NCI-H510A treated with DMSO at 0.1 percent for 48 hours (cell line): ENCODE results near the gene LEP.
A peak's percentile ranks its signal among the peaks of the same experiment; 100 is the strongest.

Experiments used
- DNase-seq: peaks from one replicate; lab custom pipeline; 2025; lab: John Stamatoyannopoulos, UW

Gene LEP

DNA sequence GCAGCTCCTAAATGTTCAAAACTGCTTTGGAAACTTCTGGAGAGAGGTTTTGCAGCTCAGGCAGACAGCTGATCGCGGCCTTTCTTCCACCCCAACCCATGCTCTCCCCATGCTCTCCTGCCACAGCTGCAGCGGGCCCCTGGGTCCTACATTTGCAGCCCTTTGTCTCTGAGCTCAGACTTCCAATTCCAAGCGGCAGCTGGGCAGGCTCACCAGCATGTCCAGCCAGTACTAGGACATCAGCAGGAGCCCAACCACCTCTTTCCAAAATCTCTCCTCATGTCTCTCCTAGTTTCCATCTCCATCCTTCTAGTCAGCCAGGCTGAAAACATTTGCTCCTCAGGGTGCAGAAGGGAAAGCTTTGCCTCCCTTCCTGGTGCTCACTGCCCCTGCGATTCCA lies 6.0 kb downstream of the LEP start:
- DNase-seq: no peak

DNA sequence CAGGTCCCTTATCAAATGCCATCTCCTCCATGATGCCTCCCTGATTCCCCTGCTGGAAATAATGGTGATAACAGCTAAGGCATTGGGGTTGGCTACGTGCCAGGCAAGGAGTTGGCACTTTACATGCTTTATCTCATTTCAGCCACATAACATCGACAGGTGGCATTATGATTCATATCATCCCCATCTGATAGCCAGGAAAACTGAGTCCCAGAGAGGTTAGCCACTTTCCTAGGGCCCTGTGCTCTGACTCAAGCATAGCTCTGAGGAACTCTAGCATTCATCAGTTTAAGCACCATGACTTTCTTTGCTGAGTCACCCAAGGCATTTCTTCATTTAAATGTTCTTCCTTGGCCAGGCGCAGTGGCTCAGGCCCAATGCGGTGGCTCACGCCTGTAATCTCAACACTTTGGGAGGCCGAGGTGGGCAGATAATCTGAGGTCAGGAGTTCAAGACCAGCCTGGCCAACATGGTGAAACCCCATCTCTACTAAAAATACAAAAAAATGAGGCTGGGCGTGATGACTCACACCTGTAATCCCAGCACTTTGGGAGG lies 6.6 kb downstream of the LEP start:
- no peak for DNase-seq

DNA sequence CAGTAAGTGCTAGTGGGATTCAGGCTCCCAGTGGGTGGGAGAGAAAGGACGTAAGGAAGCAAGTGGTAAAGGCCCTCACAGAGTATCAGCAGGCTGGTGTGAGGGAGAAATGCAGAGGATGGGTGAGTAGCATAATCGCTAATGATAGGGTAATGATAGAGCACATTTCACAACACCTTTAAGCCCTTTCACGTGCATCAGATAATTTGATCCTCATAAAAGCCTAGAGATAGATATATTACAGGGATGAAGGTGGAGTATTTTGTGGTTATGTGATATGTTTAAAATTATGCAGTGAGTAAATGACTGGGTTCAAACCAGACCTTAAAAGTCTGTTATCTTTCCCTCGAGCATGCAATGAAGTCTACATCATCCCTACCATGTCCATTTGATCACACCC lies 10.3 kb downstream of the LEP start:
- no peak for DNase-seq

DNA sequence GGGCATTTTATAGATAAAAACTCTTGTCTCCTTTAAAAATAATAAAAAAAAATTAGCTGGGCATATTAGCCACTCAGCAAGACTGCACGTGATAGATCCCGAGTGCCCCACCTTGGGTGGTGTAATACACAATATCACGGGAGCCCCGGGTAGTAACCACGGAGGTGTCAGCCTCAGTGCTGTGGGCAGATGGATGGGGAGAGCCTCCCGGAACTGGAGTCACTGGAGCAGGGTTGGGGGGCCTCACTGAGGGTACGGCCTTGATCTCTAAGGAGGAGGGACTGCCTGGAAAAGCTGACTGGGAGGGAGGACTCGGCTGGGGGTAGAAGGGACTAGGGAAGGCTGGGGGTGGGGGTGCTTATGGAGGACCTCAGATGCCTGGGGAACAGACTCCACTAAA lies 12.6 kb downstream of the LEP start:
- no peak for DNase-seq

DNA sequence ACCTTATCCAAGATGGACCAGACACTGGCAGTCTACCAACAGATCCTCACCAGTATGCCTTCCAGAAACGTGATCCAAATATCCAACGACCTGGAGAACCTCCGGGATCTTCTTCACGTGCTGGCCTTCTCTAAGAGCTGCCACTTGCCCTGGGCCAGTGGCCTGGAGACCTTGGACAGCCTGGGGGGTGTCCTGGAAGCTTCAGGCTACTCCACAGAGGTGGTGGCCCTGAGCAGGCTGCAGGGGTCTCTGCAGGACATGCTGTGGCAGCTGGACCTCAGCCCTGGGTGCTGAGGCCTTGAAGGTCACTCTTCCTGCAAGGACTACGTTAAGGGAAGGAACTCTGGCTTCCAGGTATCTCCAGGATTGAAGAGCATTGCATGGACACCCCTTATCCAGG lies 13.4 kb downstream of the LEP start:
- DNase-seq: no peak

DNA sequence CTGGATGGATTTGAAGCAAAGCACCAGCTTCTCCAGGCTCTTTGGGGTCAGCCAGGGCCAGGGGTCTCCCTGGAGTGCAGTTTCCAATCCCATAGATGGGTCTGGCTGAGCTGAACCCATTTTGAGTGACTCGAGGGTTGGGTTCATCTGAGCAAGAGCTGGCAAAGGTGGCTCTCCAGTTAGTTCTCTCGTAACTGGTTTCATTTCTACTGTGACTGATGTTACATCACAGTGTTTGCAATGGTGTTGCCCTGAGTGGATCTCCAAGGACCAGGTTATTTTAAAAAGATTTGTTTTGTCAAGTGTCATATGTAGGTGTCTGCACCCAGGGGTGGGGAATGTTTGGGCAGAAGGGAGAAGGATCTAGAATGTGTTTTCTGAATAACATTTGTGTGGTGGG lies 14.2 kb downstream of the LEP start:
- DNase-seq: no peak

DNA sequence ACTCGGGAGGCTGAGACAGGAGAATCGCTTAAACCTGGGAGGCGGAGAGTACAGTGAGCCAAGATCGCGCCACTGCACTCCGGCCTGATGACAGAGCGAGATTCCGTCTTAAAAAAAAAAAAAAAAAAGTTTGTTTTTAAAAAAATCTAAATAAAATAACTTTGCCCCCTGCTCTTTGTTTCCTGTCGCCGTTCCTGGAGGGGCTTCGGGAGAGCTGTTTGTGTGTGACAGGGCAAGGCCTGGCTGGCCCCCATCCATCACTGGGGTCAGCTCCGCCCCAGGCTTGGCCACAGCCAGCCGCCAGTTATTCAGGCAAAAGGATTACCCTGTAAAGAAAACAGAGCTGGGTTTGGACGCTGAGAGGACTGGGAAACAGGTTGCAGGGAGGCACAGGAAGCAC lies 16.4 kb downstream of the LEP start:
- no peak for DNase-seq

DNA sequence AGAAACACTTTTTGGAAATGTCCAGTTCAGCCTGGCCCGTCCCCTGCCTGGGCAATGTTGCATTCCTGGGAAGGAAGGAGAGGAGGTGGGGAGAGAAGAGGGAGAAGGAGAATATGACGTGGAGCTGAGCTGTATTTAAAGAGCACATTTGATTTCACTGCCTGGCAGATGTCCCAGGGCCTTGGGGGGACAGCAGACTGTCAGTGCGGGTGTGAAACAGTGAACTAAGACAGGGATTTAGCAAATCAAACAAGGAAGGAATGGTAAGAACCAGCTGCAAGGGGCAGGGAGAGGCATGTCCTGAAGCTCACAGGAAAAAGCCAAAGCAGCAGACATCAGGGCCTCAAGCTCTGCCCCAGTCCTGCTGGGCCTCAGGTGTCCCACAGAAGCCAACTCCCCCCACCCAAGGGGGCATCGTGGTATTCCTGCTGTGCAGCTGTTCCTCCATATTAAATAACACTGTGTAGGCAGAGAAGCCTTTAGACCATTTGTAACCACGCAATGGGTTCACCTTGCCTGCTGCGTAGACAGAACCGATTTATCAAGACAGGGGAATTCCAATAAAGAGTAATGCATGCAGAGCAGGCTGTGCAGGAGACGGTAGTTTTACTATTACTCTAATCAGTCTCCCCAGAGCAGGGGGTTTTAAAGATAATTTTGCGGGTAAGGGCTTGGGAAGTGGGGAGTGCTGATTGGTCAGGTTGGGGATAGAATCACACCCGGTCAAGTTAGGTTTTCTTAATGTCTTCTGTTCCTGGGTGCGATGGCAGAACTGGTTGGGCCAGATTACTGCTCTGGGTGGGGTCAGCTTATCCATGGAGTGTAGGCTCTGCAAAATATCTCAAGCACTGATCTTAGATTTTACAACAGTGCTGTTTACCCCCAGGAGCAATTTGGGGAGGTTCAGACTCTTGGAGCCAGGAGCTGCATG lies 18.3 kb downstream of the LEP start:
- DNase-seq: no peak

DNA sequence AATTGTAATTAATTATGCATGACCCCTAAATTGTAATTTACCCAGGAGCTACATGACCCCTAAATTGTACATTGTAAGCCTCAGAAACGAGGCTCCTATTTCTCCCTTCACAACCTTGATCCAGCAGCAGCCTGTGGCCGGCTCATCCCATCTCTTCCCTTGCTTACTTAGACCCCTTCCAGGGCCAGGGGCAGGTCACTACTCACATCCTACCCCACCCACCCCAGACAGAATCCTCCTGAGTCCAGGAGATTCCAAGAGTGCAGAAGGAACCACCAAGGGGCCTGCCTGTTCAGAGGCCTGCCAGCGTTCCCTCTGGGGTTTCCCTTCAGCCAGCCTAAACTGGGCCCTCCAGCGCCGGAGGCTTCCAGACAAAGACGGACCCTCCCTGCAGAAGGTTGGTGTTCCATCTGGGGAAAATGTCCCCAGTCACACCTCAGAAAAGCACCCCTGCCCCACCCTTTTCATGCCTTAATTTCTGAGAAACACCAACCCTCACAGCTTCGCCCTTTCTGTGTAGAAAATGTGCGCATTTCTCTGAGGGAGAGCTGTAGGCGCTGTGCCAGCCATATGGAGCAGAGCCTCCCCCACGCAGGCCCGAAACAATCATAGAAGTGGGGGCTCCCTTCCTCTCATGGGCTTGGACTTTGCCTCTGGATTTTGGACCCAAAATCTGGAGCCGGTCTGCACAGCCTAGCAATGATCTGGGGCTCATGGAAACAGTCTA lies 19.2 kb downstream of the LEP start:
- DNase-seq: no peak

DNA sequence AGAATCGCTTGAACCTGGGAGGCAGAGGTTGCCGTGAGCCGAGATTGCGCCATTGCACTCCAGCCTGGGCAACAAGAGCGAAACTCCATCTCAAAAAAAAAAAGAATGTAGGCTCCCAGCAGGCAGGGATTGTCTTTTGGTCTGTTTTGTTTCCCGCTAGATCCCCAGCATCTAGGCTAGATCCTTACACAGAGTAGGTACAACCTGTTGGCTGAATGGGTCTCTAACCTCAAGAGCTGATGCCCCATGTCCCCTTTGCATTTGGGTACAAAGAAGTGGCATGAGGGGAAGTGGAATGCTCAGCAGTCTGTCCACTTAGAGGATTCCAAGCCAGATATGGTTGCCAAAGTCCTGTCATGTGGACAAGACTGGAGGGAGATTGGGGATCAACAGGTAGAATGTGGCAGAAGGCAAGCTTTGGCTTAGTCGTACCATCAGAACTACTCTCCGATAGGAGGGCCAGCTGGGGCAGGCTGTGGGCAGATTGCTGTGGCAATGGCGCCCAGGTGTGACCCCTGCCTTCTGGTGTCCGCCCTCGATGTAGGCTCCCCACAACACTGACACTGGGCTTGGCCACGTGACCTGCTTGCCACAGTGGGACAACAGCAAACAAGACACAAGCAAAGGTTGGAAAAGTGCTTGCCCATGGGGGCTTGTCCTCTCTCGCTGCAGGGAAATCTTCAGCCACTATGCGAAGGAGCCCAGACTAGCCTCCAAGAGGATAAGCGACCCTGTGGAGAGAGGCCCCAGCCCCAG lies 21.4 kb downstream of the LEP start:
- no peak for DNase-seq

DNA sequence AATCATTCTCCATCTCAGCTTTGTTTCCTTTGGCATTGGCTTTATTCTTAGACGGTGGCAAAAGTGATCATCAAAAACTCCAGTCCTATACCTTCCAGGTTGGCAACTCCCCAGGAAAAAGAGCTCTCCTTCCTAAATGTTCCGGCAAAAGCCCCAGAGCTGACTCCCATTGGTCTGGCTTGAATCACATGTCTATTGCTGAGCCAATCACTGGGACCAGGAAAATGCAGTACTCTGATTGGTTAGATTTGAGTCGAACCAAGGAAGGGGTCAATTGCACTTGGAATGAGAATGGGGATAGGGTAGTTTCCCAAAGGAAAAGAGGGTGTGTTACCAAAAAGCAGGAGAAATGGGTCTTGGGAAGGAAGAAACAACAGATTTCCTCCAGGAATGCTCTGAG lies 22.3 kb downstream of the LEP start:
- no peak for DNase-seq

DNA sequence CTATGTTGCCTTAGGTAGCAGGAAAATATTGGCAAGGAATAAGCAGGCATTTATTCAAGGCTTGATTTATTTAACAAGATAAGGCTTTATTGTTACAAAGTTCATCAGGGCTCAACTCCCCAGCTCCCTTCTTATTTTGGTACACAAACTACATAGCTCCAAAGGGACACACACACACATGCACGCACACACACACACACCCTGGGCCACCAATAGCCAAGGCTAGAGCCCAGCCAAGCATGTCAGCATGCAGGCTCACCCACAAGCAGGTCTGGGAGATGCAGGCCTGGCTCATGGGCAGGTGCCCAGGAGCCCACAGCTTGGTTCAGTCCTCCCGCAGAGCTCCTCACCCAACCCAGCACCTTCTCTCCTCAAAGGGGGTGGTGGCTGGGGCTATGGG lies 23.4 kb downstream of the LEP start:
- no peak for DNase-seq

DNA sequence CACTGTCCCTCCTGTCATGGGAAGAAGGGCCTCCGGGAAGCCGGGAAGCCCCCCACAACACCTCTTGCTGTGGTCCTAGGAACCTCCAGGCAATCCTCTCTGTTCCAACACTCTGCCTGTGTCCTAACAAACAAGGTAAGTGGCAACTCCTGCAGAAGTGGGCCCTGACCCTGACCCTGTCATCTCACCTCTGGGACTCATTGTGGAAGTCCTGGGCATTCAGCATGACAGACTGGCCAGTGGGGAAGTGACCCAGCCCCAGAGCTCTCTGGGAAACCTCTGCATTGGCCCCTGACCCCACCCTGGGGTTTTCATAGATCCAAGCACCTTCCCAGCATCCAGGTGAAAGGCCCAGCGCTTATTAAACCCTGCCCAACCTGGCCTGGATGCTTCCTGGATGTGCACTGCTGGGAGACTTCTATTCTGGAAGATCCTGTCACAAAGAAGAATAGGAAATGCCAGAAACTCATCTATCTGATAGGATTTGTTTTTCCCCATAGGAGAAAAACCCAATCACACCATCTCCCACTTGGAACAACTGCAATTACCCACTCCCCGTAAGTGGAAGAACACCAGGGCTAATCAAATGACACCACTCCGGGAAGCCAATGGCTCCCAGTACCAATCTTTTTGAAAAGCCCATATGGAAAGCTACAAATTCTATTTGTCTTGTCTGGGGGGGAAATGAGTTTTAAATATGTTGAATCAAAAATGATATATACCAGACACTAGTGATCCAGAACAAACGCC lies 24.3 kb downstream of the LEP start:
- no peak for DNase-seq

DNA sequence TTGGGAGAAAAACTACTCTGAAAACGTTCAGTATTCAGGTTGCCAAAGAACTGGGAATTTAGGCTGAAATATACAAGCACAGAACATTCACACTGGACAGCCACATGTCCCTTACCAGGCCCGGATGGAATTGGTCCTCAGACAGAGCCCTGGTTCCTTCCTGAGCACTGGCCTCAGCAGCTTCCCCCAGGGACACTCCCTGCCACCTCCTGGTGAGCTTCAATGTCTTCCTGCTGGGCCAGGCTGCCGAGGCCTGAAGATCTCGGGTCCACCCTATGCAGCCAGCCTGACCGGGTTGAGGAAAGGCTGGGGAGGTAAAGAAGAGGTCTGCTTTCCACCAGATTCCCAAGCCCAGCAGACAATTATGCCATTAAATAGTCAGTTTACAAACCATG lies 24.8 kb downstream of the LEP start:
- DNase-seq: no peak

DNA sequence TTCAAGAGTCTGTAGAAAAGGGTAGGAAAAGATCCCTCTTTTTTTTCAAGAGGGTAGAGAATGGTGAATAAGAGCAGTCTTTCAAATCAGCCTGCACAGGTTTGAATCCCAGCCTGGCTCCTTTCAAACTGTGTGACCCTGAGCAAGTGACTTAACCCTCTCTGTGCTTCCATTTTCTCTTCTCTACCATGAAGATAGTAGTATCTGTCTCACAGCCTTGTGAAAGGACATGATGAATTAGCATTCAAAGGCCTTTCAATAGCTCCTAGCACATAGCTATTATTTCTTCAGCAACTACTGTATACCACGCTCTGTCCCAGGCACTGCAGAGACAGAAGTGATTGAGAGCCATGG lies 25.4 kb downstream of the LEP start:
- DNase-seq: no peak

DNA sequence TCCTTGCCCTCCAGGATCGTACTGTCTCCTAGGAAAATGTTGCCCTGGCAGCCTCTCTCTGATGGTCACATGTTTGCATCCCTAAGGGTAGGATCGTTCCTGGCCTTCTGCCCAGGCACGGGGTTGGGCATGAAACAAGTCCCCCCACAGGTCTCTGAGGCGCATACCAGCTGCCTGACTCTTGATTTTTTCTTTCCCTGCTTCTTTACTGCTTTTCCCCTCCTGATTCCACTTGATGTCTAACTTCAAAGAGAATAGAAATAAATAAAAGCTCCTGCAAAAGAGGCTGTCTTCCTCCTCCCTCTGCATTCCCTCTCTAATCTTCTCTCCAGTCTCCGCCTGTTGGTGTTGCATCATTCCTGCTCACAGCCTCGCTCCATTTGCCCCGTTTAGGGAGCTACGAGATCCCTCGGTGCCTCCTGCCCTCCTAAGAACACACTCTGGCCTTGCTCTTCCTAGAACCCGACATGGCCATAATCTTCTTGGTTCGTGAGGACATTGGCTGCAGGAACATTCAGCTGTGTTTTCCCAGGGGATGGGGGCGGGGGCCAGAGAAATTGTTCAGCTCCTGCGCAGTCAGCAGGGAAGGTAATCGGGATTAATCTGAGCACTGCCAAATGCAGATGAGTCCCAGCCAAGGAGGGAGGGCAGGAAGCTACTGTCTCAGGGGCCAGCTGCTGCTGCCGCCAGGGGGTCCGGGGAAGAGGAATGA lies 26.0 kb downstream of the LEP start:
- peak; percentile 28 for DNase-seq

DNA sequence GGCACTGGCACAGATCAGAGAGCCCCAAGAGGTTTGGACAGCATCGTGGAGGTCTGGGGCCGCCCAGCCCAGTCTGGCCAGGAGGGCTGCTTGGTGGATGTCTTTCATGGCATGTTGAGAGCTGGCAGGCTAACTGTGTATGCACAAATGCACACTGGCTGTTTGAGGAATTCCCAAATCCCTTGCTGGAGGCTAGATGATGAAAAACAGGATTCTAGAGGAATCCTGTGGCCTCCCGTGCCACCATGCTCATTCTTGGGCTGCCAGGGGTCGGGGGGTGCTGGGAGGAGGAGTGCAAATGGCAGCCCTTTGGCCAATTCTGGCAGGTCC lies 26.5 kb downstream of the LEP start:
- DNase-seq: no peak

DNA sequence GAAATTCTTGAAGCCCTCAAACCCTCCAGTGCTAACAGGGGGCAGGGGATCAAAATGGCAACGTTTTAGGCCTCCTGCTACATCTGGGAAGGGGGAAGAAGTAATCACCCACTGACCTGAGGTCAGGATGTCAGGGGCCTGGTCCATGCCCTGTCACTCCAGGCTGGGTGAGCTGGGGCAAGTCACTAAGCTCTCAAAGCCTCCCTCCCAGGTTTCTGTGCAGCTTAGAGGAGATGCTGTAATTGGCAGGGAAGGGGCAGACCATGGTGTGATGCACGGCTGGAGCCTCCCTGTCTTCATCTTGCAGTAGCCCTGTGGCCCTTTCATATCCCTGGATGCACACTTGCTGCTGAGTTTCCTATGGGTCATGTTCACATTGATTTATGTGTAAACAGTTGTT lies 27.2 kb downstream of the LEP start:
- no peak for DNase-seq

DNA sequence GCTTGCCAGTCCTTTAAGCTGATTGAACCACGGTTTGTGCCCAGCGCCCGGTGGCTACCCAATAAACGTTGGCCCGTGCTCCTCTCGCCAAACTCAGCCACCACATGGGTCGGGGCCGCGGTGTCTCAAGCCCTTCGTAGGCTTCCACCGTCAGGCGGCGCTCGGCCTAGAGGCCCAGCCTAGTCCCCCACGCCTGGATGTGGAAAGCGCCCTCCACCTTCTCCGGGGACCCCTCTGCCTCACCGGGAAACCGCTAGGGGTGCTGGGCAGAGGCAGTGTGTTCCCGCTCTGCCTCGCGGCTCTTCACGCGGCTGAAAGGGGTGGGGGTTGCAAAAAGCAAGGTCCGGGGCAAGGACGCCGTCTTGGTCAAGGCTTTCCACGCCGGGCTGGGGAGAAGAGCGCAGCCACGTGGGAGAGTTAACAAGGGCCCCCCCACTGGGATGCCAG lies 29.8 kb downstream of the LEP start:
- no peak for DNase-seq

DNA sequence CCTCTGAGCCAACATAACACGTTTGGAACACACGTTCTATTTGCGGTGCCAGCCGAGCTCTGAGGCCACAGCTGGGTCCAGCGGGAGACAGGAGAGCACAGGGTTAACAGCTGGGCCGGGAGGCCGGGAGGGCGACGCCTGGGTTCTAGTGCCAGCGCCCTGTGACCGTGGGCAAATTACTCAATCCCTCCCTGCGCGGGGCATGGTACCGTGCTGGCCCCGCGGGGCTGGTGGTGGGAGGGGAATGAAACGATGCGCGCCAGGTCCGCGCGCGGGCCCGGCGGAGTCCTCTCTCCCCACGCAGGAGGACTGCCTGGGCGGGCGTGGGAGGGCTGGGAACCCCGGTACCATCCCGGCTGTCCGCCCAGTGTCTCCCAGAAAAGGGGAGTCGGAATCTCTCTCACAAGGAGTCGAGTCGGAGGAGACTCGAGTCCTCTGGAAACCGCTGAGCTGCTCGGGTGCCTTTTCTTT lies 30.4 kb downstream of the LEP start:
- no peak for DNase-seq

DNA sequence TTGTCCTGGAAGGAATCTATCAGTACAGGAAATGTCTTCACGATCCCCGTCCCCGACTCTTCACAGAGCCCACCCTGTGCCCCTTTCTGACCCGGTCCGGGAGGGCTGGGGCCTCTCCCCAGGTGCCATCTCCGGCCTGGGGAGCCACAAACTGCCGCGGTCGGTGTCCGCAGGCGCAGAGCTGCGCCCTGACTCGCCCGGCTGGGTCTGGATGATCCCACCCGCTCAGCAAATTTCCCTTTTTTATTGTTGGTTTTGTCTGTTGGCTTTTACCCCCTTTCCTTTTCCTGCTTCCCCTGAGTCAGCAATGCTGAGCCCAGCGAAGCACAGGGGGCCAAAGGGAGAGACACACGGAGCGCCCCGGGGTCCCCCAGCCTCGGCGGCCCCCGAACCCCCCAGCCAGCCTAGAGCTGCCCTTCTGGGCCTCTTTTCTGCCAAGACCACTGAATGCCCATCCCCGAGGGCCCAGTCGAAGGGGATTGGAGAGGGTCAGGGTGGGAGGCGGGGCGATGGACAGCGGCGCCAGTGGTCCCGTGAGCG lies 30.9 kb downstream of the LEP start:
- DNase-seq: no peak
